GM21786 (cell line): ENCODE results near the gene RPL41.
"Not testable (repeated sequence)": the region's sequence is repeated elsewhere in the genome, so short reads cannot be mapped to it uniquely, and the experiment has no call there.

Experiments used
- ATAC-seq: cut with Tn5 transposase; IDR thresholded peaks from one replicate; pipeline ENCODE4 v1.9.1; 2021; ENCODE audit not compliant: unreplicated experiment

Gene RPL41

GRCh38 chr12:56116267-56117081 lies at the start of gene RPL41:
Gene RPL41, plus strand, starts transcription at chr12:56116633.
- ATAC-seq, result peak; percentile 43

GRCh38 chr12:56071648-56072047 lies 44.8 kb upstream of the RPL41 start:
- ATAC-seq, result no peak

- no peak for ATAC-seq
Measured at GRCh38 chr12:56074396-56074795, 42.0 kb upstream of the RPL41 start.

- not testable (repeated sequence) for ATAC-seq
Measured at GRCh38 chr12:56077966-56078365, 38.5 kb upstream of the RPL41 start.

- no peak for ATAC-seq
Measured at GRCh38 chr12:56078427-56078826, 38.0 kb upstream of the RPL41 start.

GRCh38 chr12:56078931-56079722 lies 37.3 kb upstream of the RPL41 start:
- ATAC-seq, result no peak

- ATAC-seq, result no peak
Measured at GRCh38 chr12:56079723-56080555, 36.5 kb upstream of the RPL41 start, which contains the start of gene ERBB3. Gene ERBB3, plus strand, starts transcription at chr12:56080165. Its CDS starts 136 bp downstream, at chr12:56080301.

GRCh38 chr12:56080556-56081138 lies 35.8 kb upstream of the RPL41 start:
- ATAC-seq, result no peak

GRCh38 chr12:56081393-56082347 lies 34.8 kb upstream of the RPL41 start:
- no peak for ATAC-seq

- no peak for ATAC-seq
Measured at GRCh38 chr12:56082382-56082781, 34.1 kb upstream of the RPL41 start.

GRCh38 chr12:56082967-56083366 lies 33.5 kb upstream of the RPL41 start:
- ATAC-seq, result no peak

- no peak for ATAC-seq
Measured at GRCh38 chr12:56084958-56085543, 31.4 kb upstream of the RPL41 start.

- no peak for ATAC-seq
Measured at GRCh38 chr12:56086096-56086495, 30.3 kb upstream of the RPL41 start.

- no peak for ATAC-seq
Measured at GRCh38 chr12:56086608-56087007, 29.8 kb upstream of the RPL41 start.

- ATAC-seq, result no peak
Measured at GRCh38 chr12:56087220-56087619, 29.2 kb upstream of the RPL41 start.

GRCh38 chr12:56097738-56098137 lies 18.7 kb upstream of the RPL41 start:
- ATAC-seq, result no peak

- no peak for ATAC-seq
Measured at GRCh38 chr12:56098592-56098991, 17.8 kb upstream of the RPL41 start.

- ATAC-seq, result no peak
Measured at GRCh38 chr12:56099787-56100186, 16.6 kb upstream of the RPL41 start.

GRCh38 chr12:56101045-56101444 lies 15.4 kb upstream of the RPL41 start:
- ATAC-seq, result no peak
